Panc1 (cell line): ENCODE measurements around the gene JAK2. TPM values are rescaled to one million over a fixed set of nuclear protein-coding genes. Genes with fewer than 3 reads are reported as not detected.

Experiments used
- ATAC-seq: fragments of 200-7000 bp; cut with Tn5 transposase; 2 replicates; pipeline ENCODE4 v1.9.1; 2020; ENCODE audit warnings: mild to moderate bottlenecking, moderate library complexity
- BruUV-seq: library from RNA; stranded (reverse); fragments of 400-500 nt; replicated peaks from 2 replicates; lab custom pipeline; 2021; lab: Mats Ljungman, UMichigan
- CTCF ChIA-PET: fragments of 300-600 bp; sonication (Branson Sonifier 250); formaldehyde crosslinking; loops from one replicate; lab custom pipeline; 2022; ENCODE audit warnings: antibody characterized with exemption; lab: Charles Lee
- POLR2A ChIA-PET: fragments of 300-600 bp; sonication (Branson Sonifier 250); formaldehyde crosslinking; loops from one replicate; lab custom pipeline; 2022; ENCODE audit warnings: antibody characterized with exemption; lab: Charles Lee
- DNase-seq: peaks from one replicate; pipeline ENCODE4 v3.0.0-alpha.2; 2010; ENCODE audit warnings: low read depth, low spot score
- H3K27ac ChIP-seq: 2 replicates; pipeline ENCODE4 v1.5.1; 2011; ENCODE audit warnings: mild to moderate bottlenecking, low read length, inconsistent platforms
- H3K27me3 ChIP-seq: fragments of 200-500 bp; sonication (Bioruptor generic); 2 replicates; pipeline ENCODE4 v1.6.0; 2014; ENCODE audit warnings: low read length, inconsistent platforms; ENCODE audit not compliant: control insufficient read depth, insufficient read depth
- H3K36me3 ChIP-seq: fragments of 200-500 bp; sonication (Bioruptor generic); 2 replicates; pipeline ENCODE4 v1.5.1; 2014; ENCODE audit warnings: inconsistent platforms, mild to moderate bottlenecking, low read length, moderate library complexity; ENCODE audit not compliant: control insufficient read depth, insufficient read depth
- H3K4me1 ChIP-seq: 2 replicates; pipeline ENCODE4 v1.5.1; 2011; ENCODE audit warnings: inconsistent platforms, mild to moderate bottlenecking, low read length, moderate library complexity; ENCODE audit not compliant: control insufficient read depth, insufficient read depth
- H3K4me3 ChIP-seq, 2 experiments: 2 replicates each; pipeline ENCODE4 v1.5.1; 2011 to 2012; ENCODE audit warnings: low read depth in 2 of 2, low read length in 2 of 2, mild to moderate bottlenecking in 2 of 2, inconsistent platforms in 1 of 2, moderate library complexity in 1 of 2
- H3K9me3 ChIP-seq: fragments of 200-500 bp; sonication (Bioruptor generic); 2 replicates; pipeline ENCODE4 v1.5.1; 2014; ENCODE audit warnings: low read depth, mild to moderate bottlenecking, inconsistent platforms, low read length, moderate library complexity; ENCODE audit not compliant: control insufficient read depth, insufficient read depth
- POLR2AphosphoS5 ChIP-seq: IDR thresholded peaks from 2 replicates; pipeline ENCODE4 v1.6.1; 2012; ENCODE audit warnings: mild to moderate bottlenecking, low read depth, low read length, moderate library complexity
- SIN3A ChIP-seq: IDR thresholded peaks from 2 replicates; pipeline ENCODE4 v1.6.1; 2012; ENCODE audit warnings: low read depth, mild to moderate bottlenecking, low read length, moderate library complexity, borderline replicate concordance; ENCODE audit not compliant: insufficient read depth
- TCF7L2 ChIP-seq: IDR thresholded peaks from 2 replicates; pipeline ENCODE4 v1.6.1; 2011; ENCODE audit warnings: mild to moderate bottlenecking, low read depth, low read length, inconsistent platforms
- in situ Hi-C: cut with HindIII; loops from 2 replicates; pipeline ENCODE4 v1.10.0; 2016; ENCODE audit warnings: low sequenced_read_pairs, low pct_unique_long_range_greater_than_20kb
- intact Hi-C: fragments of 100-400 bp; cut with micrococcal nuclease; formaldehyde crosslinking; loops from one replicate; pipeline ENCODE4 v1.10.0; 2022; ENCODE audit not compliant: unreplicated experiment
- total RNA-seq: library from RNA; stranded (reverse); gene quantifications from one replicate; pipeline ENCODE4 v1.2.1, GENCODE V29; 2021; ENCODE audit not compliant: unreplicated experiment
- TF ChIP-seq, protein P1 (sequence below), 2 experiments: IDR thresholded peaks; 2 replicates each; pipeline ENCODE4 v1.6.1; 2011 to 2012; ENCODE audit warnings: low read depth in 2 of 2, control low read depth in 1 of 2, low read length in 1 of 2, mild to moderate bottlenecking in 1 of 2, moderate library complexity in 1 of 2; ENCODE audit not compliant: insufficient read depth in 1 of 2
- TF ChIP-seq, protein P2 (sequence below): fragments of 450-650 bp; IDR thresholded peaks from 2 replicates; pipeline ENCODE4 v1.5.1; 2017; ENCODE audit warnings: mild to moderate bottlenecking

The JAK2 gene
- total RNA-seq, 1 experiment from 2014 or later = 2.3 TPM

DNA sequence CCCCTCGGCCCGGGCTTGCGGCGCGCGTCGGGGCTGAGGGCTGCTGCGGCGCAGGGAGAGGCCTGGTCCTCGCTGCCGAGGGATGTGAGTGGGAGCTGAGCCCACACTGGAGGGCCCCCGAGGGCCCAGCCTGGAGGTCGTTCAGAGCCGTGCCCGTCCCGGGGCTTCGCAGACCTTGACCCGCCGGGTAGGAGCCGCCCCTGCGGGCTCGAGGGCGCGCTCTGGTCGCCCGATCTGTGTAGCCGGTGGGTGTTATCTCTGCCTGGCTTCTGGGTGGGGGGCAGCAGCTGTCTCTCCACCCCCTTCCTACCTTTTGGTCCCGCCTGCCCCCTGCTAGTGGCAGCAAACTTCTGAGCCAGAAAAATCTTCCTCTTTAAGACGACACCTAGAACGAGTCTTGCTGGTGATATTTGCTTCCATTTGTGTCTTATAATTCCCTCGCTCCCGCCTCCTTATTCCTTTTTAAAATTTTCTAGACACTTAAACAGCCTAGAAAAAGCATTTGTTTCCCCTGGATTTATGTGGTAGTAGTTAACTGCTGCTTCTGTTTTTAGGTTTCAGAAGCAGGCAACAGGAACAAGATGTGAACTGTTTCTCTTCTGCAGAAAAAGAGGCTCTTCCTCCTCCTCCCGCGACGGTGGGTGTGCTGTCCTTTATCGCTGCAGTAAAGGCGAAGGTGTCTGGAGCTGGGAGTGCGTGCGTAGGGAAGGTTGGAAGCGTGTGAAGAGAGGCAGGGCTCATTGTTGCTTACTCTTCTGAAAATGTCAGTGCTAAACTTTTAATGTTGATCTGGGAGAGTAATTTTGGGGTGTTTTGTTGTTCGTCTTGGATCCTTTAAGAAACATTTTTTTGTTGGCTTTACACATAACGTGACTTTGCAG is 554 bp downstream of the JAK2 start:
- TF ChIP-seq TCF7L2 (no peak), SIN3A (no peak), POLR2AphosphoS5 (no peak)
- TF ChIP-seq, protein P1, sequence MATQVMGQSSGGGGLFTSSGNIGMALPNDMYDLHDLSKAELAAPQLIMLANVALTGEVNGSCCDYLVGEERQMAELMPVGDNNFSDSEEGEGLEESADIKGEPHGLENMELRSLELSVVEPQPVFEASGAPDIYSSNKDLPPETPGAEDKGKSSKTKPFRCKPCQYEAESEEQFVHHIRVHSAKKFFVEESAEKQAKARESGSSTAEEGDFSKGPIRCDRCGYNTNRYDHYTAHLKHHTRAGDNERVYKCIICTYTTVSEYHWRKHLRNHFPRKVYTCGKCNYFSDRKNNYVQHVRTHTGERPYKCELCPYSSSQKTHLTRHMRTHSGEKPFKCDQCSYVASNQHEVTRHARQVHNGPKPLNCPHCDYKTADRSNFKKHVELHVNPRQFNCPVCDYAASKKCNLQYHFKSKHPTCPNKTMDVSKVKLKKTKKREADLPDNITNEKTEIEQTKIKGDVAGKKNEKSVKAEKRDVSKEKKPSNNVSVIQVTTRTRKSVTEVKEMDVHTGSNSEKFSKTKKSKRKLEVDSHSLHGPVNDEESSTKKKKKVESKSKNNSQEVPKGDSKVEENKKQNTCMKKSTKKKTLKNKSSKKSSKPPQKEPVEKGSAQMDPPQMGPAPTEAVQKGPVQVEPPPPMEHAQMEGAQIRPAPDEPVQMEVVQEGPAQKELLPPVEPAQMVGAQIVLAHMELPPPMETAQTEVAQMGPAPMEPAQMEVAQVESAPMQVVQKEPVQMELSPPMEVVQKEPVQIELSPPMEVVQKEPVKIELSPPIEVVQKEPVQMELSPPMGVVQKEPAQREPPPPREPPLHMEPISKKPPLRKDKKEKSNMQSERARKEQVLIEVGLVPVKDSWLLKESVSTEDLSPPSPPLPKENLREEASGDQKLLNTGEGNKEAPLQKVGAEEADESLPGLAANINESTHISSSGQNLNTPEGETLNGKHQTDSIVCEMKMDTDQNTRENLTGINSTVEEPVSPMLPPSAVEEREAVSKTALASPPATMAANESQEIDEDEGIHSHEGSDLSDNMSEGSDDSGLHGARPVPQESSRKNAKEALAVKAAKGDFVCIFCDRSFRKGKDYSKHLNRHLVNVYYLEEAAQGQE (IDR thresholded peaks at IDR 0.05; ENCODE audit: insufficient read depth in 1 of 2, low read depth in 2 of 2, low read length in 1 of 2) = no peak
- TF ChIP-seq, protein P2, sequence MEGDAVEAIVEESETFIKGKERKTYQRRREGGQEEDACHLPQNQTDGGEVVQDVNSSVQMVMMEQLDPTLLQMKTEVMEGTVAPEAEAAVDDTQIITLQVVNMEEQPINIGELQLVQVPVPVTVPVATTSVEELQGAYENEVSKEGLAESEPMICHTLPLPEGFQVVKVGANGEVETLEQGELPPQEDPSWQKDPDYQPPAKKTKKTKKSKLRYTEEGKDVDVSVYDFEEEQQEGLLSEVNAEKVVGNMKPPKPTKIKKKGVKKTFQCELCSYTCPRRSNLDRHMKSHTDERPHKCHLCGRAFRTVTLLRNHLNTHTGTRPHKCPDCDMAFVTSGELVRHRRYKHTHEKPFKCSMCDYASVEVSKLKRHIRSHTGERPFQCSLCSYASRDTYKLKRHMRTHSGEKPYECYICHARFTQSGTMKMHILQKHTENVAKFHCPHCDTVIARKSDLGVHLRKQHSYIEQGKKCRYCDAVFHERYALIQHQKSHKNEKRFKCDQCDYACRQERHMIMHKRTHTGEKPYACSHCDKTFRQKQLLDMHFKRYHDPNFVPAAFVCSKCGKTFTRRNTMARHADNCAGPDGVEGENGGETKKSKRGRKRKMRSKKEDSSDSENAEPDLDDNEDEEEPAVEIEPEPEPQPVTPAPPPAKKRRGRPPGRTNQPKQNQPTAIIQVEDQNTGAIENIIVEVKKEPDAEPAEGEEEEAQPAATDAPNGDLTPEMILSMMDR = no peak
- Histone ChIP-seq H3K4me3 (peak overlapping the region; percentile 57 to 60), H3K36me3 (no peaks in the 10 kb centered on the region; the same call in 1 of the 2 replicates), H3K27ac (peak overlapping the region; percentile 39), H3K27me3 (no peaks in the 10 kb centered on the region), H3K9me3 (no peaks in the 10 kb centered on the region), H3K4me1 (peaks cover 3% of the 10 kb centered on the region; the same call in 1 of the 2 replicates)
- intact Hi-C loops = loop anchor here (2.0 to 5.0 kb wide), 2 partner anchors 57 to 223 kb away; no protein-coding TSS in a partner anchor
- in situ Hi-C loops = no loop called here
- ChIA-PET CTCF (no interaction called here), POLR2A (no interaction called here)
- no TSS peak for BruUV-seq
- ATAC-seq (peak; percentile 36; the same call in 1 of the 2 replicates), DNase-seq (no peak)

DNA sequence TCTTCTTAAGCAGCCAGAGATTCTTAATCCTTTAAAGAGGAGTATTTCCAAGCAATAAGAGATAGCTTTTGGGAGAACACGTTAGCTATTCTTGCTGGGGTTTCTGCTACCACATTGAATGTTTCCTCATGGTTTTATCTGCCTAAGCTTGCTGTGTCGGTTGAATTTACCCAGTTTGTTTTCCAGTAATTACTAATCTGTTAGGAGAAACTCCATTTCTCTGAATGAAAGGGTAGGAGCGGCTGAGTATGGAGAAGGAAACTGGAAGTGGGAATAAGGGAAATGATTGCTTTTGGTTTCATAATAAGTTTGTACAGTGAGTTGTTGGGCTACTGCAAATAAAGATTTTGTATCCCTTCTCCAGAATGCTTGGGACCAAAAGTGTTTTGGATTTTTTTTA is 1.2 kb downstream of the JAK2 start:
- Histone ChIP-seq H3K27ac (peak overlapping the region; percentile 17), H3K9me3 (no peaks in the 10 kb centered on the region), H3K4me1 (peaks cover 3% of the 10 kb centered on the region; the same call in 1 of the 2 replicates), H3K27me3 (no peaks in the 10 kb centered on the region), H3K36me3 (no peaks in the 10 kb centered on the region; the same call in 1 of the 2 replicates), H3K4me3 (peak overlapping the region; percentile 57 to 60)
- POLR2A ChIA-PET = no interaction called here
- DNase-seq = no peak
- intact Hi-C loops (loop anchor here (5.0 kb wide), 1 partner anchor 224 kb away; no protein-coding TSS in a partner anchor), in situ Hi-C loops (no loop called here)
- ATAC-seq = no peak
- CTCF ChIA-PET = no interaction called here
- BruUV-seq = no TSS peak
- TF ChIP-seq, protein P2 = no peak
- no peak for TF ChIP-seq SIN3A
- TF ChIP-seq, protein P1 (IDR thresholded peaks at IDR 0.05; ENCODE audit: insufficient read depth in 1 of 2, low read depth in 2 of 2, low read length in 1 of 2) = no peak
- no peak for TF ChIP-seq TCF7L2
- TF ChIP-seq POLR2AphosphoS5 = no peak
